Stimulated activated CD4-positive, alpha-beta T cell treated with anti-CD3 and anti-CD28 coated beads, Interleukin-4, amount 100 ng/mL, for 1 hour (primary cell): ENCODE measurements around the gene INPP1.
"Not testable (repeated sequence)": the region's sequence is repeated elsewhere in the genome, so short reads cannot be mapped to it uniquely, and the experiment has no call there.

Experiments
- DNase-seq: peaks from one replicate; pipeline ENCODE4 v3.0.0-alpha.2; 2020

Gene INPP1, protein sequence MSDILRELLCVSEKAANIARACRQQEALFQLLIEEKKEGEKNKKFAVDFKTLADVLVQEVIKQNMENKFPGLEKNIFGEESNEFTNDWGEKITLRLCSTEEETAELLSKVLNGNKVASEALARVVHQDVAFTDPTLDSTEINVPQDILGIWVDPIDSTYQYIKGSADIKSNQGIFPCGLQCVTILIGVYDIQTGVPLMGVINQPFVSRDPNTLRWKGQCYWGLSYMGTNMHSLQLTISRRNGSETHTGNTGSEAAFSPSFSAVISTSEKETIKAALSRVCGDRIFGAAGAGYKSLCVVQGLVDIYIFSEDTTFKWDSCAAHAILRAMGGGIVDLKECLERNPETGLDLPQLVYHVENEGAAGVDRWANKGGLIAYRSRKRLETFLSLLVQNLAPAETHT

DNA sequence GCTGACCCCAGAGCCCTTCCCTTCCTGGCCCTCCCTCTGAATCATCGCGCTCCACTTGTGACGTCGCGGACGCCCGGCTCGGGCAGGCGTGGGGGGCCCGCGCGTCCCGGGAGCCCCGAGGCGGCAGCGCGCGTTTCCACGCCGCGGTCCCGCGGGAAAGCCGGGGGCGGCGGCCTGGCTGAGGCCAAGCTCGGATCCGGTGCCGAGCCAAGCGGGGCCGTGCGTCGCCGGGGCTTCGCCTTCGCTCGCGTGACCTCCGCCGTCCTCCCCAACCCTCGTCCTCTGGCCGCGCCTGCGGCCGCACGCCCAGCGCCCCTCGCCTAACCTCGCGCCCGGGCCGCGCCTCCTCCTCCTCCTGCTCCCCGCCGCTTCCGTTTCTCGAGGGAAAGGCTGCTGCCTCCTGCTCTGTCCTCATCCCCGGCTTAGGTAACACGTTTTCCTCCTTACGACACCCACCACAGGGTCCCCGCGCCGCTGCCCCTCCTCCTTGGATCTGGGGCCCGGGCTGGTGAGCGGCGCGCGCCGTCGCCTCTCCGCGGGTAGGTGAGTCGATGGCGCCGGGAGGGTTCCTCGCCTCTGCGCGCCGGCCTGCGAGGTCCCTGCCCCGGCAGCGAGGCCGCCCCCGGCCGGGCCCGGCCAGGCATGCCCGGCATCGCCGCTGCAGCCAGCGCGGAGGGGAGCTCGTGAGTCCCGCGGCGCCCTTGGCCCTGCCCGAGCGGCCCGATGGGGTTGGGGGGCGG lies at the start of gene INPP1:
INPP1 (plus strand) TSS at position 54 of the 740 bp plus-strand sequence. CDS start 16,514 bp downstream, outside the sequence.
- peak; percentile 46 for DNase-seq

DNA sequence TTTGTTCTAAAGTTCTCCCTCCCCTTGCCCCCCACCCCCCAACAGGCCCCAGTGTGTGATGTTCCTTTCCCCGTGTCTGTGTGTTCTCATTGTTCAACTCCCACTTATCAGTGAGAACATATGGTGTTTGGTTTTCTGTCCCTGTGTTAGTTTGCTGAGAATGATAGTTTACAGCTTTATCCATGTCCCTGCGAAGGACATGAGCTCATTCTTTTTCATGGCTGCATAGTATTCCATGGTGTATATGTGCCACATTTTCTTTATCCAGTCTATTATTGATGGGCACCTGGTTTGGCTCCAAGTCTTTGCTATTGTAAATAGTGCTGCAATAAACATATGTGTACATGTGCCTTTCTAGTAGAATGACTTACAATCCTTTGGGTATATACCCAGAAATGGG lies 45.5 kb upstream of the INPP1 start:
- not testable (repeated sequence) for DNase-seq

DNA sequence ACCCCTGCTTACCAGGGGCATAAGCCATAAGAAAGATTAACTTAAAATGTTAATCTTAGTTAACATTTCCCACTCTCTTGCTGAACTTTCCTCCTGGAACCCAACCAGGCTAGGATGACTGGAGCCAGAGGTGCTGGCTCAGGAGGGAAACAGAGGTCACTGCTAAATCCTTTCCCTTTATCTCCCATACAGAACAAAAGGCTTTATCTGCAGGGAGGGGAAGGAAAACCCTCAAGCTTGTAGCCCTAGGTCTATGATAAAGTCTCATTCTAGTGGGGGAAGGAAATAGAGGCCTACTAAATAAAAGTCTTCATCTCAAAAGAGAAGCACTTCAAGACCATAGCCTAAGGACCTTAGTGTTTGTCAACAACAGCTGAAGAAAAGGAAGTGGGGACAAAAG lies 42.4 kb upstream of the INPP1 start:
- no peak for DNase-seq

DNA sequence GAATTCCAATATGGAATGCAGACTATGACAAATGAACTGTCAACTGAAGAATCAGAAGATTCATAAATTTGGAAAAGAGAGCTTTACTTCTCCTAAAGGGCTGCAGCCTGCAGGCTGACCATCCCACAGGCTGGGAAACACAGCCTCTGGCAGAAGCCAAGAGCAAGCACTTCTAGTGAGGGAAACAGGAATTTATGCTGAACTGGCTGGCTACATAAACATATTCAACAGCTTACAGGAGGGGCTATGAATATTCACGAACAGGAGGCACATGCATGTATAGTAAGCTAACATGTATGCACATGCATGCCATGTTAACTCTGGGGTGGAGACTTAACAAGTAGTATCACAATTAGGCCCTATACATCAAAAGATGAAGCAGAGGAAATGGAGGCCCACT lies 41.3 kb upstream of the INPP1 start:
- DNase-seq = no peak

DNA sequence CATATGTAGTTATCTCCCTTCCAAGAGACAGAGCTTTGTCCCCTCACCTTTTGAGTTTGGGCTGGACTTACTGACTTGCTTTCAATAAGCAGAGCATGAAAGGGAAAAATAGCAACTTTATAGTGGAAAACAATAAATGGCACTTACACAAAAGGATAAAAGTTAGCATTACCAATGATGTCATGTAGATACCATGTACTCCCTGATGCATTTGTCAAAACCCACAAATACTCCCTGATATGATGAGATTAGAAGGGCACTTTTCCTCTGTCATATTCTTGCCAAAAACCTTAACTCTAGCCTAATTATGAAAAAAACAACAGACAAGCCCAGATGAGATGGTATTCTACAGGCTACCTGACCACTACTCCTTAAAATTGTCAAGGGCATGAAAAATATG lies 39.7 kb upstream of the INPP1 start:
- DNase-seq = no peak

DNA sequence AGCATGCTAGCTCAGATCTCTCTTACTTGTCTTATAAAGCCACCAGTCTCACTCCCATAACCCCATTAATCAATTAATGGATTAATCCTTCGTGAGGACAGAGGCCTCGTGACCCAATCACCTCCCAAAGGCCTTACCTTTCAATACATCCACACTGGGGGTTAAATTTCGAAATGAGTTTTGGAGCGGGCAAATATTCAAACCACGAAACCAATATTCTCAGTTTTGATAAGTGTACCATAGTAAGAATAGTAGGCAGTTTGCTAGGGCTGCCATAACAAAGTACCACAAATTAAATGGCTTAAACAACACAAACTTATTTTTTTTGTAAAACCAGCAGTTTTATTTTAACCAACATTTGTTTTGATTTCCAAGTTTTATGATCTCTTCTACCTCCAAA lies 39.0 kb upstream of the INPP1 start:
- no peak for DNase-seq

DNA sequence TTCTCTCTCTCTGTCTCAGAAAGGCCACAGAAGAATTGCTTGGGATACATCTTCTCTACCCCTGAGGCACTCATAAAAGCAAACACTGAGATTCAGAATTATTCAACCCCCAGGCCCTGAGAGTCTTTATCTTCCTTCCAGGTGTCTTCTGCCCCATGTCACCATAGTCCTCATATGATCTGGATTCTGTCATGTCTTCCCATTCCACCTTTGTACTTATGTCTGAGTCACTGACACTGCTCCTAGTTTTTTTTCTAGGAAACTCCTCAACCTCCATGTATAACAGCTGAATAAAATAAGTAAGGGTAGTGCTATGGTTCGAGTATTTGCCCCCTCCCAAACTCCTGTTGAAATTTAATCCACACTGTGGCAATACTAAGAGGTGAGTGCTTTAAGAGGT lies 35.4 kb upstream of the INPP1 start:
- DNase-seq = no peak

DNA sequence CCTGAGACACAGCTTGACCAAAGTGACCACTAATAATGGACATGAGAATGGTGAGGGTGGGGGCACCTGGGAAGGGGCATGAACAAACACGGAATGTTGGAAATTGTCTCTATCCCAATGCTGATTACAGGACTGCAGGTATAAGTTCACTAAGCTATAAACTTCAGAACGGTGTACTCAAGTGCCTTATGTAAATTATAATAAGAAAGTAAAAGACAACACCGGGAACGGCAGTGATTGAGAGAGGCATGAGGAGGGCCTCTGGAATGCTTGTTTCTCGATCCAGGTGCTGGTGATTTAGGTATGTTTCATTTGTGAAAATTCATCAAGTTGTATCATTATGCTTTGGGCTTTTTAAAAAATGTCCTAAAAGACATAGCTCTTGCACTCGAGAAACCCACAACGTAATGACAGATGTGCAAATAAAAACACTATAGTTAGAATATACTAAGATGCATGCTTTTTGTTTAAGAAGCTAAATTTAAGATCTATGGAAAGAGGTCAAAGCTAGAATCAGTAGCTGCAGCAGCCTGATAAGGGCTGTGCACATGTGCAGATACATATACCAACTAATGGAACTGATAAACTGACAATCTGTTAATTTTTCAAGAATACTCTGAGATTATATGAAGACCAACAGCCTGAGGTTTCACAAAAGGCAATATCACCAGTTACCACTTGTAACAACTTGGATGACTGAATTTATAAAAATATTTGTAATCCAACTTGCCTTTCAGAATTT lies 31.3 kb upstream of the INPP1 start:
- no peak for DNase-seq

DNA sequence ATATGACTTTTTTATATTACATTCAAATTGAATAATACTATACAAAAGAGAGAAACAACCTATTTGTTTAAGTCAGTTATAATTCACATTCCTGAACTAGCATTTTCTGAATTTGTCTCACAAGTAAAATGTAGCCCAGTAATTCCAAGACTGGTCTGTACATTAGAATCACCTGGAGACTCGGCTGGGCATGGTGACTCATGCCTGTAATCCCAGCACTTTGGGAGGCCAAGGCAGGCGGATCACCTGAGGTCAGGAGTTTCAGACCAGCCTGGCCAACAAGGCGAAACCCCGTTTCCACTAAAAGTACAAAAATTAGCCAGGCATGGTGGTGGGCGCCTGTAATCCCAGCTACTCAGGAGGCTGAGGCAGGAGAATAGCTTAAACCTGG lies 30.8 kb upstream of the INPP1 start:
- not testable (repeated sequence) for DNase-seq

DNA sequence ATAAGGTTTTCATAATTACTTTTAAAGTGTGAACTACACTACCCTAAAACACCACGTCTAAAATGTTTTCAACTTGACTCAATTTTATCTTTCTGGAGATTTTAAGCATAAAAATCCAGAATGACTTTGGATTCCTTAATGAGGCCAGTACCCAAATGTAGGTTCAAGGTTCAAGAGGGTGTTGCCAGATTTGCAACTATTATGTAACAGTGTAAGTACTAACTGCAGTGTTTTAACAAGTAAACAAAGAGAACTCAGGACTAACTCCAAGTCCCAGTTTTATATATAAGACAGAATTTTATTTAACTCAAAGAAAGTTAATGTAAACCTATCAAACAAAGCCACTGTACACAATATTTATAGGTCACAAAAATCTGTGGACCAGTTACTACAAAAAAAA lies 29.5 kb upstream of the INPP1 start:
- DNase-seq = no peak

DNA sequence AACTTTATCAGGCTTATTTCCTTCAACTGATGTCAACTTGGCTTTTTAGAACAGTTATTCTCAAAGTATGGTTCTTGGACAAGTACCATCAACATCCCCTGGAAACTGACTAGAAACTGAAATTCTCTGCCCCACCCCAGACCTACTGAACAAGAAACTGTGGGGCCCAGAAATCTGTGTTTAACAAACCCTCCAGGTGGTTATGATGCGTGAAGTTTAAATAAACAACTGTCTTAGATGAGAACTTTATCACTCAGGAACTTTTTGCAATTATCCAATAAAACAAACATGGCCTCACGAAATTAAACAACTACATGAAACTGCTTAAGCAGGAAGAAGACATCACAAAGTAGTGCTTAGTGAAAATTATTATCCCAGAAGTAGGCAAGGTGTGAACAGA lies 28.1 kb upstream of the INPP1 start:
- no peak for DNase-seq

DNA sequence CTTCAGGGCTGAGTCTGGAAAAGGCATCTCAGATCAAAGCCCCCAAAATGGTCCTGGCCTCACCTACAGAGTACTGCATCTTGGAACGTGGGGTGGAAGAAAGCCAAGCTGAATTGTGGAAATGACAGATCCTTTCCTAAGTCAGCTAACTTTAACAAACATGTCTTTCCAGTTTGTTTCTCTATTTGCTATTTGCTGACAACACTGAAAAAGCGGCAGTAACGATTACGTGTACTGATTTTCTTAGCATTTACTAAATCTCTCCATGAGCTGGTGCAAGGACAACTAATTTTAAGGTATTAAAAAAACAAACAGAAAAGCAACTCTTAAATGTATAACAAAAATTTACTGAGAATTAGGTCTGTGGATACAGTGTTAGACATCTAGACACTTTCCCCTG lies 24.9 kb upstream of the INPP1 start:
- no peak for DNase-seq

DNA sequence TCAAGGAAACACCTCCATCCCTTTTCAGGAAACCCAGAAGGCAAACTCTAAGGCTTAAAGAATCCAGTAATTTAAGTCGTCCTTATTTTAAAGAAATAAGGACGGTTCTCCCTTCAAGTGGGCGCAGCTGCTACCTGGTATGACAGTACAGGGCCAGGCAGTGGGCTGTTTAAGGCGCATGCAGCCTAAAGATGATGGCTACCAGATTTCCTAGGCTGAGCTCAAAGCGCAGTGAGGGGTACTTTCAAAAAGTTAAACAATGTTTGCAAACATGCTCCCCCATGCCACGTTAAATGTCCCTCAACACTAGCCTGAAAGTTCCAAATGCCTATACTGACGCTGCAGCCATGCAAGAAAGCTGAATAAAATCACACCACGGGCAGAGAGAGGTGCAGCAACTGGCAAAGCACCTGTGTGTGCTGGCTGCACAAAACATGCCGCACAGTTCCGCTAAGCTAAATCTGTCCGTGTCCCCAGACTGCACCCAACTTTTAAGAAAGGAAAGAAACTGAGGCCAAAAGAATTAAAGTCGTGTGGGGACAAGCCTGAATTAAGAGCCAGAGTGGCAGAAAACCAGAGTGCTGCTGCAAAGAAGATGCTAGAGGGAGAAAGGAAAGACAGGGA lies 24.3 kb upstream of the INPP1 start:
- DNase-seq = no peak

DNA sequence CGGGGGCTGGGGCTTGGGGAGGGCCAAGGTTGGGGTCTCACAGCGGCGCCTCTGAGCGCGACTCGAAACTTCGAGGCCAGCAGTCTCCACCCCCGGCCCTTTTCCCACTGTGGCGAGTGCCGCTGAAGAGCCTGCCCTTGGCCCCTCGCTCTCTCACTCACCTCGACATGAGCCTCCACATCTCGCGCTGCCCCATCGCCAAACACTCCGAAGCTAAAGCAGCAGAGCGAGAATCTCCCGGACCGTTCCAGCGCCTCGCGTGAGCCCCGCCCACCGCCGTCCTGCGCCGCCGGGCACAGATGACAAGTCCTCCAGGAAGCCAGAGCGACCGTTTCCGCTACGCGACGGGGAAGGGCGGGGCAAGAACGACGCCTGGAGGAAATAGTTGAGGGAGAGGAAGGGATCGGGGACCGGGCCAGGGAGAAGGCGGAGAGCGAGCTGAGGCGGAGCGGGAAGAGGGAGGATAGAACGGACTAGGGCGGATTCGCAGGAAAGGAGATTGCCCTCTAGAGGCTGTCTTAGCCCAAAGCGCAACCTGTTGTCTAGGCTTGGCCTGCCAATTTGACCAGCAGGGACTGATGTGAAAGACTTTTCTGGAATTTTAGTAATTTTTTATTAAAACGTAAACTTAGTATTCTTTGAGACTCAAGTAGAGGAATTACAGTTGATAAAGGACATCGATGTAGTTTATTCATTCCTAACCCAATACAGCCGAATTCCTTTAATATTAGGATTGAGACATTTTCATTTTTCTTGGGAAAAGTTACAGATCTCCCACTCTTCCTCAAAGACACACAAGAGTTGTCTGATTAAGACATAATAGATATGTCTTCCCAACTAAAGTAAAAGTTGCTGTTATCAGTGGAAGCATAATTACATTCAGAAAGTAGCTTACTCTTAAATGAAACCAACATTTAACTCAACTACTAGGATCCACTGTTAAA lies 23.6 kb upstream of the INPP1 start, which contains the start of gene HIBCH:
HIBCH (minus strand) TSS at position 272 of the 944 bp plus-strand sequence; CDS start at position 196, 76 bp downstream.
- DNase-seq = peak; percentile 90

DNA sequence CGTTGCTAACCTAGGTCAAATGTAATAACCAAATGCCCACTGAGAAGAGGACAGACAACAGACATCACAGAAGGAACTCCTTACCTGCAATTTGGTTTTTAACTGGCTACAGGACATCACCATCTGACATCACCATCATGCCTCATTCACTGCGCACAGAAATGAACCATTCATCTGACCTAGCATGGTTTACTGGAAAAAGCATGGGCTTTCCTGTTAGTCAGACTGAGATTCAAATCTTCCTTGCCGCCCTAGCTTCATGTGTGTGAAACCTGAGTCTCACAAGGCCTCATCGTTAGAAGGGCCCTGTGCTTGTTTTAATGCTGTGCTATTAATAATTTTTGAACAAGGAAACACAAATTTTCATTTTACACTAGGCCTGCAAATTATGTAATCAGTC lies 22.7 kb upstream of the INPP1 start:
- DNase-seq = no peak

DNA sequence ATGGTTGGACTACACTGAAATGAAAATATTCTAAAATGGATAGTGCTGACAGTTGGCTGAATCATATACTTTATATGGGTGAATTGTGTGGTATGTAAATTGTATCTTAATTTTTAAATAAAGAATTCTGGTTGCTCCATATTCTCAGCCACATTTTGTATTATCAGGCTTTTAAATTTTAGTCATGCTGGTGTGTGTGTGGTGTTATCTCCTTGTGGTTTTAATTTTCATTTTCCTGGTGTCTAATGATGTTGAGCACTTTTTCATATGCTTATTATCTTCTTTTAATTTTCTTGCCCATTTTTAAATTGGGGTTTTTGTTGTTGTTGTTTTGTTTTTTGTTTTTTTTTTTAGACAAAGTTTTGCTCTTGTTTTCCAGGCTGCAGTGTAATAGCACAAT lies 20.0 kb upstream of the INPP1 start:
- DNase-seq = no peak

DNA sequence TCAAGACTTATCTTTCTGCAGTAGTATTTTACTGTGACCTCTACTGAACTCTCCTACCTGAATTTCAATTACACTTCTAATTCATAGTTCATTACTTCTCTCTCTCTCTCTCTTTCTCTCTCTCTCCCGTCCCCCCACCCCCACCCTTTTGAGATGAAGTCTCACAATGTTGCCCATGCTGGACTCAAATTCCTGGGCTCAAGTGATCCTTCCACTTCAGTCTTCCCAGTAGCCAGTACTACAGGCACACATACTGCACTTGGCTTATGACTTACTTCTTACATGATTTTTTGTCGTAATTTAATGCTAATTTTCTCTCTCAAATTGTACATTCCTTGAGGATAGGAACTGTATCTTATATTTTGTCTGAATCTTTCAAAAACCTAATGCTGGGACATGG lies 17.8 kb upstream of the INPP1 start:
- DNase-seq = no peak

DNA sequence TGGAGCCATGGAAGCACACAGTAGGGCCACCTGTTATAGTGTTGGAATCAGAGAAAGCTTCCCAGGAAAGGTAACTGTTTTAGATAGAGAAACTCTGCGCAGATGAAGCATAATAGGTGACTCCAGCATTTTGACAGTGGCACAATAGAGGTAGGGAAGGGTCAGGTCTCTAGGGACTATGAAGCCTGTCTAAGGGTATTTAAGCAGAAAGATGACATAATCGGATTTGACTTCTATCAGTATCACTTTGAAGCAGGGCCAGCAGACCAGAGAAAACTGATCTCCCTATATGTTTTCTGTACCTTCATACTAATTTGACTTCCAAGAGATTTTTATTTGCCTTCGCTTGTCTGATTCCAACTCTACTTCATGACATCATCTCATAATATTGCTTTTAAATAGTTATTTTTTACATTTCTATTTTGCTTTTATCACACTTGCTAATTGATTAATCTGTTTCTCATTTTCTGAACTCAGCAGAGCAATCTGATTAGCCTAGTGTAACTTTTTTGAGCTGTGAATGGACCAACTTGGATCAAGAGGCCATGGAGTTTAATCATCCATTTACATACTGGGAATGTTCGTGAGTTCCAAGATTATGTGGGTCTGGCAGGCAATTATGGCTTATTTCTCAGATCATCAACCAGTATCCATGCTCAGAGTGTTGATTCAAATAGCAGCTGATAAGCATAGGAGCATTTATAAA lies 15.4 kb upstream of the INPP1 start:
- DNase-seq = no peak

DNA sequence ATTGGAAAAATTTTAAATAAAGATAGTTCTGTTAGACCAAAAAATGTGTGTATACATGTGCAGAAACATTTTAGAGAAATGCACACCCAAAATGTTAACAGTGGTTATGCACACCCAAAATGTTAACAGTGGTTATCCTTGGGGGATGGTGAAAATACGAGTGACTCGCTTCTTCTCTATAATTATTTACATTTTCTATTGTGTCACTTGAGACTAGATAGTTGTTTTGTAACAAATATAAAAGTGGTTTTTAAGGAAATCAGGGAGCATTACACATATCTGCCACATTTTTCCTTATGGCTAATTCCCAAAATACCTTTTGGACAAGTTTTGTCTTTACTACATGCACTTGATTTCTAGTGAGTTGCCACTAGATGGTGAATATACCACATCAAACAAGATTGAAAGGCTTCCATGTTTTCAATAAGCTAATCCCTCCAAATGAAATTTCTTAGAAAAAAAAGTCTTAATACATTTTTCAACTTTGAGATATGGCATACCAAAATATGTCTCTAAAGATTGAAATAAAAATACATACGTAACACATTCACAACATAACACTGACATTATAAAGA lies 14.7 kb upstream of the INPP1 start:
- no peak for DNase-seq

DNA sequence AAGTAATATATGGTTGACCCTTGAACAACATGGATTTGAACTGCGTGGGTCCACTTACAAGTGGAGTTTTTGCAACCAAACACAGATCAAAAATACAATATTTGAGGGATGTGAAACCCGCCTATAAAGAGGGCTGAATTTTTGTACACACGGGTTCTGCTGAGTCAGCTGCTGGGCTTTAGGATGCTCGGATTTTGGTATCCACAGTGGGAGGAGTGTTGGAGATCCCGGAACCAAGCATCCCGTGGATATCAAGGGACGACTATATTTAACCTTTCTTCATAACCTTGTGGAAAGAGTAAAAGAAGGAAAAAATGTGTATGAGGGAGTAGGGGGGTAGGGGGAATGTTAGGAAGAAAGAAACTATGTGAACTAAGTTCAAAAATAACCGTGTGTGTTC lies 10.0 kb upstream of the INPP1 start:
- no peak for DNase-seq

DNA sequence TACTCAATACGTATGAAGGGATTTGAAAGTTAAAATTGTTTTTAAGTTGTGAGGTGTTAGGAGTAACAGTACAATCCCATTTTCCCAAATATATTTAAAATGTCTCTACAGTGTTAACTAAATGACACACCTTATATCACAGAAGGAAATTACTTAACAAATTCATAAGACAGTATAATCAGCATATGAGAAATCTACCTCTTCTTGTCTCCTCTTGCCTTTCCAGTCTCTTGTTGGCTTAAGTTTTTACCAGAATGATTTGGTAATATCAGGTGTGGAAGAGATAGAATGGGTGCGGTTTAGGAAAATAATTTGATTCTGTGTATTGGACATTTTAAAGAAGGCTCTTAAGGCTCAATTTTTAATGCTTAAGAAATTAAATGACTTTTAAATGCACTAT lies 9.5 kb upstream of the INPP1 start:
- no peak for DNase-seq
